ENCODE results near the gene CAPRIN1. TPM values are rescaled to one million over a fixed set of nuclear protein-coding genes. Genes with fewer than 3 reads are reported as not detected.

CAPRIN1 gene
- total and polyA plus RNA-seq, 8 donors: 196 to 263 (median 250) TPM

GRCh38 chr11:34149786-34150185 lies 98.3 kb downstream of the CAPRIN1 start:
- Histone ChIP-seq H3K4me3 (no peak overlapping the region), H3K36me3 (peaks cover 0 to 88% of the 10 kb centered on the region in 2 donors)
- peak; percentile 31 for ATAC-seq

GRCh38 chr11:34150494-34151151 lies 99.1 kb downstream of the CAPRIN1 start:
- intact Hi-C loops (cut with DNase I): no loop called here
- Histone ChIP-seq H3K27me3 (no peaks in the 10 kb centered on the region), H3K27ac (no peak overlapping the region), H3K36me3 (peaks cover 0 to 87% of the 10 kb centered on the region in 2 donors), H3K4me1 (peaks cover 0 to 19% of the 10 kb centered on the region in 2 donors), H3K4me3 (no peak overlapping the region), H3K9me3 (no peaks in the 10 kb centered on the region)
- no peak for ATAC-seq
- peak in 1 of 4 donors; percentile 23 for DNase-seq
- TF ChIP-seq CTCF (IDR thresholded peaks at IDR 0.05): no peak

More at GRCh38 chr11:34149786-34150185, 98.3 kb downstream of the CAPRIN1 start:
- TF ChIP-seq CTCF (IDR thresholded peaks at IDR 0.05): no peak
- H3K4me1 ChIP-seq: peaks cover 0 to 17% of the 10 kb centered on the region in 2 donors
- intact Hi-C loops (cut with DNase I): no loop called here
- H3K27me3 ChIP-seq: no peaks in the 10 kb centered on the region
- no peak overlapping the region for H3K27ac ChIP-seq
- peak in 1 of 4 donors; percentile 49 for DNase-seq
- no peaks in the 10 kb centered on the region for H3K9me3 ChIP-seq

Other genes with a start within 250 kb of the CAPRIN1 start
- 10 to 100 TPM; 27.8 to 42.0 TPM for gene LMO2, start 159.7 kb upstream of the CAPRIN1 start, total RNA-seq
- 10 to 100 TPM; 35.9 to 48.3 (median 43.8) TPM for gene LMO2, start 159.7 kb upstream of the CAPRIN1 start, polyA plus RNA-seq (ENCODE audit: insufficient read length in 6 of 6)
- gene NAT10, start 53.9 kb downstream of the CAPRIN1 start, total RNA-seq: 10 to 100 TPM; 30.0 to 50.4 TPM
- gene NAT10, start 53.9 kb downstream of the CAPRIN1 start, polyA plus RNA-seq (ENCODE audit: insufficient read length in 6 of 6): 10 to 100 TPM; 61.2 to 69.3 (median 64.2) TPM

Data from left lung (tissue), 10 donors.